ENCODE results near the gene PCDHGC3.

PCDHGC3 gene

GRCh38 chr5:141508440-141508797 is 32.7 kb downstream of the PCDHGC3 start:
- DNase-seq (ENCODE audit: low read depth in 3 of 3): no peak

GRCh38 chr5:141508798-141509611 is 33.2 kb downstream of the PCDHGC3 start:
- DNase-seq (ENCODE audit: low read depth in 3 of 3): no peak

GRCh38 chr5:141510160-141510559 is 34.4 kb downstream of the PCDHGC3 start:
- no peak for DNase-seq (ENCODE audit: low read depth in 3 of 3)

- no peak for DNase-seq (ENCODE audit: low read depth in 3 of 3)
These were observed 35.3 kb downstream of the PCDHGC3 start for GRCh38 chr5:141510850-141511601.

- no peak for DNase-seq (ENCODE audit: low read depth in 3 of 3)
These were observed 36.1 kb downstream of the PCDHGC3 start for GRCh38 chr5:141511771-141512325.

- peak; percentile 69 to 88 (median 73) for DNase-seq (ENCODE audit: low read depth in 3 of 3)
These were observed 36.7 kb downstream of the PCDHGC3 start for GRCh38 chr5:141512390-141512910.

GRCh38 chr5:141512911-141513626 is 37.3 kb downstream of the PCDHGC3 start:
- peak in 1 of 3 experiments; percentile 28 for DNase-seq (ENCODE audit: low read depth in 3 of 3)

GRCh38 chr5:141513627-141514329 is 38.0 kb downstream of the PCDHGC3 start:
- peak; percentile 43 to 73 (median 55) for DNase-seq (ENCODE audit: low read depth in 3 of 3)

- DNase-seq (ENCODE audit: low read depth in 3 of 3): no peak
These were observed 38.8 kb downstream of the PCDHGC3 start for GRCh38 chr5:141514330-141515133.

GRCh38 chr5:141515141-141515540 is 39.4 kb downstream of the PCDHGC3 start:
- no peak for DNase-seq (ENCODE audit: low read depth in 3 of 3)

- DNase-seq (ENCODE audit: low read depth in 3 of 3): no peak
These were observed 40.3 kb downstream of the PCDHGC3 start for GRCh38 chr5:141515946-141516671.

GRCh38 chr5:141516672-141517025 is 40.9 kb downstream of the PCDHGC3 start:
- no peak for DNase-seq (ENCODE audit: low read depth in 3 of 3)

- no peak for DNase-seq (ENCODE audit: low read depth in 3 of 3)
These were observed 41.5 kb downstream of the PCDHGC3 start for GRCh38 chr5:141517312-141517711.

GRCh38 chr5:141517880-141518617 is 42.3 kb downstream of the PCDHGC3 start:
- no peak for DNase-seq (ENCODE audit: low read depth in 3 of 3)

- DNase-seq (ENCODE audit: low read depth in 3 of 3): no peak
These were observed 42.9 kb downstream of the PCDHGC3 start for GRCh38 chr5:141518618-141519015.

GRCh38 chr5:141519605-141520565 is 44.1 kb downstream of the PCDHGC3 start:
- no peak for DNase-seq (ENCODE audit: low read depth in 3 of 3)

- no peak for DNase-seq (ENCODE audit: low read depth in 3 of 3)
These were observed 45.5 kb downstream of the PCDHGC3 start for GRCh38 chr5:141521244-141521781.

- DNase-seq (ENCODE audit: low read depth in 3 of 3): no peak
These were observed 46.5 kb downstream of the PCDHGC3 start for GRCh38 chr5:141522301-141522700.
